Subcutaneous adipose tissue (tissue), 4 donors: ENCODE data around the gene NKAIN4. TPM values are rescaled to one million over a fixed set of nuclear protein-coding genes. Genes with fewer than 3 reads are reported as not detected.

Experiments used
- CTCF ChIP-seq: fragments of 450-650 bp; IDR thresholded peaks from one replicate; pipeline ENCODE4 v1.5.1; 2016; ENCODE audit warnings: low read depth, mild to moderate bottlenecking, control low read depth, antibody characterized with exemption, moderate library complexity
- total RNA-seq, 4 donors: library from RNA; depleted of rRNA; stranded (reverse); fragments of >200 nt; gene quantifications; one replicate each; pipeline ENCODE4 v1.1.0, GENCODE V29; 2016

NKAIN4 gene
- total RNA-seq, 4 donors from 2014 or later: not detected

GRCh38 chr20:63238514-63239125 is 15.6 kb downstream of the NKAIN4 start:
- TF ChIP-seq CTCF: no peak

- no peak for TF ChIP-seq CTCF
Measured at GRCh38 chr20:63238031-63238430, 16.2 kb downstream of the NKAIN4 start.

- no peak for TF ChIP-seq CTCF
Measured at GRCh38 chr20:63236116-63236837, 18.0 kb downstream of the NKAIN4 start.

GRCh38 chr20:63235399-63235983 is 18.8 kb downstream of the NKAIN4 start, which contains the start of gene BIRC7:
Gene BIRC7, plus strand, starts transcription at chr20:63235905. Its CDS starts 192 bp downstream, at chr20:63236097.
- TF ChIP-seq CTCF: no peak

GRCh38 chr20:63234693-63235398 is 19.4 kb downstream of the NKAIN4 start:
- TF ChIP-seq CTCF: no peak

GRCh38 chr20:63233924-63234323 is 20.3 kb downstream of the NKAIN4 start:
- no peak for TF ChIP-seq CTCF

- TF ChIP-seq CTCF: no peak
Measured at GRCh38 chr20:63233061-63233344, 21.3 kb downstream of the NKAIN4 start.
